ENCODE measurements around the gene PUS1. TPM values are rescaled to one million over a fixed set of nuclear protein-coding genes. Genes with fewer than 3 reads are reported as not detected.
"Not testable (repeated sequence)": the region's sequence is repeated elsewhere in the genome, so short reads cannot be mapped to it uniquely, and the experiment has no call there.

Gene PUS1
- 6.3 and 9.0 TPM in 2 replicates for total RNA-seq (2014; rRNA removed; shearing (Covaris generic))

DNA sequence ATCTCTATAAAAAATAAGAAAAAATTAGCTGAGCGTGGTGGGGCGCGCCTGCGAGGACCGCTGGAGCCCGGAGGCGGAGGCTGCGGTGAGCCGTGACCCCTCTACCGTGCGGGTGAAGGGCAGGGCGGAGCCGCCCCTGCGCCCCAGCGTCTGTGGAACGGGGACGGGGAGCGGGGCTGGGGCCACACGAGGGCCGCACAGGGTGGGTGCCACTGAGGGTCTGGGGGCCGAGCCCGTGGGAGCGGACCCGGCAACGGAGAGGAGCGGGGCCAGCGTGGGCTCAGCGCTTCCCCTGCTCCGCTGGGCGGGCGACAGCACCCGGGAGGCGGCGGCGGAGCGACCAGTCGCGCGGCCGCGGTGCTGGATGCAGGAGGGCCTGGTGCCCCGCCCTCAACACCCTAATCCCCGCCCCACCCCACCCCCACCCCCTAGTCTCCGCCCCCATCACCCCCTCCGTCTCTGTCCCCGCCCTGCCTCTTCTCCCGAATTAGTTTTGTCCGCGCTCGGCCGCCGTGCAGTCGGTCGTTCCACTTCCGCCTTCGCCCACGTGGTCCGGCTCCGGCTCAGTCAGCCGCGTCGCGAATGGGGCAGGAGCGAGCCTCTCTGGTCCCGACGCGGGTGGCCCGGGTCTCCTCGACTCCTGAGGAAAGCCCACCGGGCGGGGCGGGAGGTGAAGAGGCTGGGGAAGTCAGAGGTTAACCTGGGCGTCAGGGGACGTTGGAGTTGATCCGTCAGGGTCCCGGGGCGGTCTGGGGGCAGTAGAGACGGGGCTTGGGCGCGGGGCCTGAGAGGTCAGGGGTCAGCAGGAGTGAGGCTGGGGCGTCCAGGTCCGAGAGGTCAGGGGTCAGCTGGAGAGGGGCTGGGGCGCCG is at the start of gene PUS1:
Gene PUS1 (plus strand): TSS at position 566 of the 870 bp plus-strand sequence. CDS start 447 bp downstream, outside the sequence.
- DNase-seq (ENCODE audit: low spot score): peak; percentile 93

DNA sequence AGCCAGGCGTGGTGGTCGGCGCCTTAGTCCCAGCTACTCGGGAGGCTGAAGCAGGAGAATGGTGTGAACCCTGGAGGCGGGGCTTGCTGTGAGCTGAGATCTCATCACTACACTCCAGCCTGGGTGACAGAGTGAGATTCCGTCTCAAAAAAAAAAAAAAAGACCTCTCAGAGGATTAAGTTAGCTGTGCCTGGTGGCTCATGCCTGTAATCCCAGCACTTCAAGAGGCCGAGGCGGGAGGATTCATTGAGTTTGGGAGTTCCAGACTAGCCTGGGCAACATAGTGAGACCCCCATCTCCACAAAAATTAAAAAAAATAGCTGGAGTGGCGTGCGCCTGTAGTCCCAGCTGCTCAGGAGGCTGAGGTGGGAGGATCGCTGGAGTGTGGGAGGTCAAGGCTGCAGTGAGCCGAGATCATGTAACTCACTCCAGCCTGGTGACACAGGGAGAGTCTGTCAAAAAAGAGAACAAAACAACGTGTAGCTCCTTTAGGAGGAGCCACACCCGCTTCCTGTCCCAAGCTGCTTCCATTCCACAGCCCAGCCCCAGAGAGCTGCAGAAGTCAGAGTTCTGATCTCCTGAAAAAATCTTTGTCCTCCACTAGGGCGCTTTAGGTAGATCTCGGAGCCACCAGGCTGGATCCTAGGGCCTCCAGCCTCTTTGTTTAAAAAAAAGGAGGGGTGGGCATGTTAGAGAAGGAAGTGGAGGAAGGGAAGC is 46.1 kb upstream of the PUS1 start:
- DNase-seq (ENCODE audit: low spot score): no peak

DNA sequence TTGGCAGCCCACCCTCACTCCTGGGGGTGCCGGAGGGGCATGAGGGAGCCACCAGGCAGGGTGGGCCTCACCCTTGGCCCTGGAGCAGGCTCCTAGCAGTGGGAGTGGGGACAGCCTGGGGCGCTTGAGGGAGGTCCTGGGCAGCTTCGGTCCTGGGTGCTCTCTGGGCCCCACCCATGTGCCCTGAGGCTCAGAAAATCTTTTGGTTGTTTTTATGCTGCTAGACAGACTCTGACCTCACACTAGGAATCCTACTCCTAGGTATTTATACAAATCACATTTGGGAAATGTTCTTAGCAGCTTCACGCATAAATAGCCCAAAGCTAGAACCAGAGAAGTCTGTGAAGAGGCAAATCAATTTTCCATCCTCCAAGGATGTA is 45.6 kb upstream of the PUS1 start:
- DNase-seq (ENCODE audit: low spot score): no peak

DNA sequence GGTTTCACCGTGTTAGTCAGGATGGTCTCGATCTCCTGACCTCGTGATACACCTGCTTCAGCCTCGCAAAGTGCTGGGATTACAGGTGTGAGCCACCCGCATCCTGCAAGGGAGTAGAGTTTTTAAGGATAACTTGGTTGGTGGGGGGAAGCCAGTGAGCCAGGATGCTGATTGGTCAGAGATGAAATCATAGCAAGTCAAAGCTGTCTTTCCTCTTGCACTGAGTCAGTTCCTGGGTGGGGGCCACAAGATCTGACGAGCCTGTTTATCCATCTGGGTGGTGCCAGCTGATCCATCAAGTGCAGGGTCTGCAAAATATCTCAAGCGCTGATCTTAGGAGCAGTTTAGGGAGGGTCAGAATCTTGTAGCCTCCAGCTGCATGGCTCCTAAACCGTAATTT is 44.0 kb upstream of the PUS1 start:
- not testable (repeated sequence) for DNase-seq (ENCODE audit: low spot score)

DNA sequence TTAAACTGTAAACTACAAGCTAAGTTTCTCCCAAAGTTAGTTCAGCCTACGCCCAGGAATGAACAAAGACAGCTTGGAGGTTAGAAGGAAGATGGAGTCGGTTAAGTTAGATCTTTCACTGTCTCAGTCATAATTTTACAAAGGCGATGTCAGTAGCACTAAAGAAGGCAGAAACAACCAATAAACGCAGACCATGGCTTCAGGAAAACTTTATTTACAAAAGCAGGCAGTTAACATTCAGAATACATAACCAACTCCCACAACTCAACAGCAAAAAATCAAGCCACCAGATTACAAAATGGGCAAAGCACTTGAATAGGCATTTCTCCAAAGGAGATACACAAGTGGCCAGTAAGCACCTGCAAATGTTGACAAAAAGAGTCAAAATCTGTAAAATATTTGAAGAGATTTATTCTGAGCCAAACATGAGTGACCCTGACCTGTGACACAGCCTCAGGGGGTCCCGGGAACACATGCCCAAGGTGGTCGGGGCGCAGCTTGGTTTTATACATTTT is 43.5 kb upstream of the PUS1 start:
- DNase-seq (ENCODE audit: low spot score): no peak

DNA sequence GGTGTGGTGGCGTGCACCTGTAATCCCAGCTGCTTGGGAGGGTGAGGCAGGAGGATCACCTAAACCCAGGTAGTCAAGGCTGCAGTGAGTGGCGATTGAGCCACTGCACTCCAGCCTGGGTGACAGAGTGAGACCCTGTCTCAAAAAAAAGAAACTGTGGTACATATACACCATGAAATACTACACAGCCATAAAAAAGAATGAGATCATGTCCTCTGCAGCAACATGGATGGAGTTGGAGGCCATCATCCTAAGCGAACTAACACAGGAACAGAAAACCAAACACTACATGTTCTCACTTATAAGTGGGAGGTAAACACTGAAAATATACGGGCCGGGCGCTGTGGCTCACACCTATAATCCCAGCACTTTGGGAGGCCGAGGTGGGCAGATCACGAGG is 37.4 kb upstream of the PUS1 start:
- DNase-seq (ENCODE audit: low spot score): not testable (repeated sequence)

DNA sequence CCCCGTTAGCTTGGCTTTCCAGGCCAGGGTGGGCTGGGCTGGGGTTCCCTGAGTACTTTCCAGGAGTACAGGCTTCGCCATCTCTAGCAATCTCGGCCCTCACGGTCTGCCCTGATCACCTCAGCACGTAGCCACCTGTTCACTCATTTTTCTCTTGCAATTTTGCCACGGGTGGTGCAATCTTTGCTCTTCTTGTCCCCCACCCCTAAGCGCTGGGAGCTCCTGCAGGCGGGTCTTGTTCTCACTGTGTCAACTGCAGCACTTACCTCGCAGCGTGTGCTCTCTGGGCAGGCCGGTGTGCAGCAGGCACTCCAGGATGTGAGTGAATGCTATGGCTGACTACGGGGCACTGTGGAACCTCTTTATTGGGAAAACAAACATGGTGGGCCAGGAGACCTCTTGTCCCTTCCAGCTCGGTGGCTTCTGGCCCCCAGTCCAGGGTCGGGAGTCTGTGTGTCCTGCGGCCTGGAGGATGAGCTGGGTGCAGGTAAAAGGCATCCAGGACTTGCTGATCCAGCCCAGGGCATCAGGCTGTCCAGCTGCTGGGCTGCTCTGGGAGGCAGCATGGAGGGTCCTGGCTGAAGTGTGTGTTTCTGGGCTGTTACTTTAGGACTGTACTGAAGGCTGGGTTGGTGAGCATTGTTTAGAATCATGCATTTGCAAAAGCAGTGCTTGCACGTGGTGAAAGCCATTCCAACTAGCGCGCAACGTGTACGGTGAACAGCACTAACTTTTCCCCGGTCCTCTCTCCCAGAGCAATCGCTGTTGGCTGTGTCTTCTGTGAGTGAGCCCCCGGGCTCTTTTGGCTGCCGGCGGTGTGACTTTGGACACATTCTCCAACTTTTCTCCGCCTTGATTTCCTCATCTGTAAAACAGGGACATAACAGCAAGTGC is 36.1 kb upstream of the PUS1 start:
- no peak for DNase-seq (ENCODE audit: low spot score)

DNA sequence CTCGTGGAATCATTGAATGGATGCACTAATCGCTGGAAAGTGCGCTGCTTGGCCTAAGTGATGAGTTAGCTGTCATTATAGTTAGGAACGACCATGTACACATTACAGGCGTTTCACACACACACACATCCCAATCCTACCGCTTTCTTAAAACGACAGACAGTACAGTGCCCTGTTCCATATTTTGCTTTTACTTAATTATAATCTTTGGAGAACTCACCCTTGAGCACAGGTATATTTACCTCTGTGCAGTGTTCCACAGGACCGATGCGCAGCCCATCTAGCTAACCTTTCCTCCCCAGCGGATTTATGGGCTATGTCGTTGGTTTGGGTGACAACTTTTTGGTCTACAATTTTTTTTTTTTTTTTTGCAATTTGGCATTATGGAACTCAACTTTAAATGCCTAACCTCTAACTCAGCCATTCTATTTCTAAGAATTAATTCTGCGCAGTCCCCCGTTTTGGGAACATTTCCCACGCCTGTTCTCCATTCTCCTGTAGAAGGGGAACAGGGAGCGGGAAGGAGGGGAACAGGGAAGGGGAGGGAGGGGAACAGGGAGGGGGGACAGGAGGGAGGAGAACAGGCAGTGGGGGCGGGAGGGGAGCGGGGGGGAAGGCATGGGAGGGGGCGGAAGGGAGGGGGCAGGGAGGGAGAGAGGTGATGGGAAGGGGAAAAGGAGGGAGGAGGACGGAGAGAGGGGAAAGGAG is 35.3 kb upstream of the PUS1 start:
- no peak for DNase-seq (ENCODE audit: low spot score)

DNA sequence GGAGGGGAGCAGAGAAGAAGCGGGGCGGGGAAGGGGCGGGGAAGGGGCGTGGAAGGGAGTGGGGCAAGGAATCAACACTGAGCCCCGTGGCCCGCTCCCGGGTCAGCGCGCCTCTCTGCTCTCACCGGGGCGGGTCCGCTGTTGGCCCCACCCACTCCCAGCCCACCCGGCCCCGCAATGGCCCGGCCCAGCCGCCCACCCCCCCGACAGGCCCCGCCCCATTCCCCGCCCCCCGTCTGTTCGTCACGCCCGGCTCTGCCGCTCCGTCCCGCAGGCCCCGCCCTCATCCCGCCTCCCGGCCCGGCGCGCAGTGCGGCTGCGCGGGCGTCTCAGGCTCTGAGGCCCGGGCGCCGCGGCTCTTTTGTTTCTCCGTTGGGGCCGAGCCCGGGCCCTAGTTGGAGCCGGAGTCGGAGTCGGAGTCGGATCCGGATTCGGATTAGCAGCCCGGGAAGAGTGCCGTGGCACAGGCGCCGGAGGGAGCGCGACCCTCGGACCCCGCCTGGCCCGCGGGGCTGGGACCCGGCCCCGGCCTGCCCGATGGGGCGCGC is 34.7 kb upstream of the PUS1 start, which contains the start of gene ULK1:
Gene ULK1 (plus strand): TSS at position 310 of the 548 bp plus-strand sequence. CDS start 380 bp downstream, outside the sequence.
- DNase-seq (ENCODE audit: low spot score): peak; percentile 65

DNA sequence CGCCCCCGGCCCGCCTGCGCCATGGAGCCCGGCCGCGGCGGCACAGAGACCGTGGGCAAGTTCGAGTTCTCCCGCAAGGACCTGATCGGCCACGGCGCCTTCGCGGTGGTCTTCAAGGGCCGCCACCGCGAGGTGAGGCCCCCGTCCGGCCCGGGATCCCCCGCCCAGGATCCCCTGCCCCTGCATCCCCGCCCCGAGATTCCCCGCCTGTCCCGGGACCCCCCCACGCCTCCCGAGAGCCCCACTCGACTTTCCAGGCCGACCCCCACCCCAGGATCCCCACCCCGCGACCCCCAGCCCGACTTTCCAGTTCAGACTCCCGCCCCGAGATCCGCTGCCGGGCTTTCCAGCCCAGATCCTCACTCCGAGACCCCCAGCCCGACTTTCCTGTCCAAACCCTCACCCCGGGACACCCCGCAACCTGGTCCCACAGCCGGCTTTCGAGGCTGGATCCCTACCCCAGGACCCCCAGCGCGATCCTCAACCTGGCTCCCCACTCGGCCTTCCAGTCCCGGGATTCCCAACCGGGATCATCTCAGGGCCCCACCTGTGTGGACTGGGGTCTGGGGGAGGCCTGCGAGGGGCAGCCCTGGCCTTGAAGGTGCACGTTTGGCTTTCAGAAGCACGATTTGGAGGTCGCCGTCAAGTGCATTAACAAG is 34.0 kb upstream of the PUS1 start:
- no peak for DNase-seq (ENCODE audit: low spot score)

DNA sequence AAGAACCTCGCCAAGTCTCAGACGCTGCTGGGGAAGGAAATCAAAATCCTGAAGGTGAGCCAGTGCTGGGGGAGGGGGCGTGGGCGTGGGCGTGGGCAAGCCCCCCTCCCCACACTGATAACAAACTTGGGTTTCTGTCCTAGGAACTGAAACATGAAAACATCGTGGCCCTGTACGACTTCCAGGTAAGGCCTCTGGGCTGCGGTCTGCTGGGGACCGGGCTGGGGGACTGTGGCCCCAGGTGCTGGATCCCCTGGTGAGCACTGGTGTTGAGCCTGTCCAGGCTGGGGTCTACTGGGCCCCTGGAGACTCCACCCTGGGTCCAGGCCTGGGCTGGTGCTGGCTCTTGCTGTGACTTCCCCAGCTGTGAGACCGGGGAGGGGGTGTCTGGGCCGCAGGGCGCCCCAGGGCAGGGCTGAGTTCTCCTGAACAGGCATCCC is 33.4 kb upstream of the PUS1 start:
- no peak for DNase-seq (ENCODE audit: low spot score)

DNA sequence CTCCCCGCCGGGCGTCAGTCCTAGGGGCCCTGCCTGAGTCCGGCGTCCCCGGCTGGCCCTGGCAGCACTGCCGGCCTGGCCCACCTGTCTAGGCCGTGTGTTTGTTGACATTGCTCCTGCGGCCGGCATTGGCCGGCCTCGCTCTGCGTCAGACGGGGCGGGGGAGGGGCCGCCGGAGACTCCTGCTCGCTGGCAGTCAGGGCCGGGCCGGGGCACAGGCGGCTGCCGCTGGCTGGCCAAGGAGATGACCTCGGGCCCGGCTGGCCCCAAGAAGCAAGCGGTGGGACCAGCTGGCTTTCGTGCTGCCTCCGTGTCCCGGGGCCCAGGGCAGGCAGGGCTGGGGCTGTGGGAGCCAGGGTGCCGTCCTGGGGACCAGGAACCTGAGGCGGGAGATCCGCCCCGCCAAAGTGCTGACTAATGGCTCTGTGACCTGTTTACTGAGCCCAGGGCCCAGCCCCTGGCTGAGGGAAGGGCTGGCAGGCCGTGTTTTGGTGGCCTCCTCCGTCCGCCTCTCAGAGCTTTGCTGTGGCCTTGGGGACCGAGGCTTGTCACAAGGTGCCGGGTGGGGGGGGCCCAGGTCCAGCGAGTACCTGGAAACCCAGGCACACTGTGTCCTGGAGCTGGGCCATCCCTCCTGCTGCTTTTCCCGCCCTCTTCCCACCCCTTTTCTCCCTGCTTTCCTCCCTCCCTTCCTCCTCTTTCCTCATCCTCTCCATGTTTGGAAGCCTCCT is 32.8 kb upstream of the PUS1 start:
- peak; percentile 88 for DNase-seq (ENCODE audit: low spot score)

DNA sequence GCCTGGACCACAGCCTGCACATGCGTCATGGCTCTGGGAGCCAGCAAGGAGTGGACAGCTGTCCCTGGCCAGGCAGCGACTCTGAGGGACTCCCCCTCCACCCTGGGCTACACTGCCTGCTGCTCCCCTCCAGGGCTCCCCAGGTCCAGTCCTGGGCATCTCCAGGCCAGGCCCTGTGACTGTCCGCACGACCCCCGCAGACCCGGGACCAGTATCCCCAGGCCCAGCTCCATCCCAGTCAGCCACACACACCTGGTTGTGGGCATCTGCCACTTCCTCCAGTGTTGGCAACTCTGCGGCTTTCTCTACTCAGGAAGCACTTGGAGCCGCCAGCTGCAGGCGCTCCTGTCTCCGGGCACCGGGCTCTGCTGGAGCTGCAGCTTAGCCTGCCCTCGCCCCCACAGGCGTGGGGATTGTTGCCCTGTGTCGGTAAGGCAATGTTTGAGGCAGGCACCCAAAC is 32.2 kb upstream of the PUS1 start:
- no peak for DNase-seq (ENCODE audit: low spot score)

DNA sequence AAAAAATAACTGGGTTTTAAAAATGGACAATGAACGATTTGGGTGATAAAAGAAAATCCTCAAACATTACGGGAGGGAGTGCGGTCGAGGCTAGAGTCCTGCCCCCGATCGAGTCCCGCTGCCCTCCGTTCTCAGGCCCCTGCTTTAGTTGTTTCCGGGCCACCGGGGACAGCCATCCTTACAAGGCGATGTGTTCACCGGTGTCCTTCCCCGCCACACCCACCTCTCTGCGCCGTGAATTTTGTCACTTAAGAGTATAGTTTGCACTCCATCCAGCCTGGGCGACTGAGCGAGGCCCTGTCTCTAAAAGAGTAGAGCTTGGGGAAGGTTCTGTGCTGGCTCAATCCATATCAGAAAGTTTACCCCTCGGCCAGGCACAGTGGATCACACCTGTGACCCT is 31.8 kb upstream of the PUS1 start:
- DNase-seq (ENCODE audit: low spot score): no peak

DNA sequence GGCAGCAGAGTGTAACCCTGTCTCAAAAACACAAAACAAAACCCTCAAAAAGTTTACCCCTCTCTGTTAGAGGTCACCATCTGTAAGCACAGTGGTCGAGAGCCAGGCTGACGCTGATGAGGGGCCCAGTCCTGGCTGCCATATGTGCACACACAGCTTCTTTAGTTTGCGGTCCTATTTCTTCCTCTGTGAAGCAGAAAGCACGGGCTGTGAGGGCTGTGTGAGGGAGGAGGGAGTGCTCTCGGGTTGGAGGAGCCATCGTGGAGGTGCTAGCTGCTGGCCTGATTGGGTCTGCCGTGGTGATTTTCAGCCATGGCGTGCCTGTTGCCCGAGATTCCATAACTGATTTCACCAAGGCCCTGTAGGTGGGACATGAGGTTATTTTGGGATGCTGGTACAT is 31.2 kb upstream of the PUS1 start:
- DNase-seq (ENCODE audit: low spot score): no peak

DNA sequence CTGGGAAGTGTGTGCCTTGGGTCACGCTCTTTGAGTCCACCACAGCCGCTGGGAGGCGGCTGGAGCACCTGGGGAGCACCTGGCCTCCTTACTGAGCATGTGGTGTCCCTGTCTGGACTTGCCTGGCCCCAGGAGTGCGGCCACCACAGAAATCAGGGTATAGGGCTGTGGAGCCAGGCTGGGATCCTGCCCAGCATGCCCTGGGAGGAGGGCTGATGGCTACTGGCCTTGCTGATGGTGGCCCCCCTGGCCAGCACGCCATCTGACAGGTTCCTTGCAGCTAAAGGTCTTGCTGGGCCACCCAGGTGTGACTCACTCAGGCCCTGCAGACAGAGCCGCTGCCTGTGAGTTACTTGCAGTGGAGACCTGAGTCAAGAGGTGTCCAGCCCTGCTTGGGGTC is 28.7 kb upstream of the PUS1 start:
- DNase-seq (ENCODE audit: low spot score): no peak

DNA sequence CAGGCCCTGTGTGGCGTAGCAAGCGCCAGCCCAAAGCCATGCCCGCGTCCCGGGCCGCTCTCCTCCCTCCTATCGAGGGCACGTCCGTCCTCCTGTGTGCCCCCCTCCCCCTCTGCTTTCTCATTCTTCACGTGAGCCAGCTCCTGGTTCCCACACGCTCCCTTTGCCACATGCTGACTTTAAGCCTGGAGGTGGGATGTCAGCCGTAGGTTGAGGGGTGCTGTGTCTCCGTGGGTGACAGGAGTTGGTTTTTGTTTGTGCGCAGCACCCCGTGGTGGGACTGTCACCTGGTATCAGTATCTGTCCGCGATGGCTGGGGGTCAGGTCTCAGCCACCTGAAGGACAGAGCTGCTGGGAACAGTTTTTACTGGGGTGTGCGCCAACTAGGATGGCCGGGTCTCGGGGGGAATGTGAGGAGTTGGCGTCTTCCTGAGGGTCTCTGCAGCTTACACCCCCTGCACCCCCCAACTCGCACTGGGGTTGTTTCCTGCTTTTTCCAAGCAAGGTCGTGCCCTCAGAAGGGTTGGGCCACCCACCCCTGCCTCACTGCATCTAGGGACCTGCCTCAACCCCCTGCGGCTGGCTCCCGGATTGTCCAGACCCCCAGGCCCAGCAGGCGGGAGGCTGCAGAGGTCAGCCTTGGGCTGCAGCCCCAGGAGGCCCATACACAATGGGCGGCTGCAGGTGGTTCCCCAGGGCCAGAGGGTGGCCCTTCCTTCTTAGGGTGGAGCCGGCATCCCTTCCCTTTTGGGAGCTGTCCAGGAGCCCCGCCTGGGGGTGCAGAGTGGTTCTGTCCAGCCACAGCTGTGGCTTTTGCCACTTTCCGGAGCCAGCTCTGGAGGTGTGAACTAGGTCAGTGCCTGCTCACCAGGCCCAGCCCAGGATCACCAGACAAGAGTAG is 27.4 kb upstream of the PUS1 start:
- no peak for DNase-seq (ENCODE audit: low spot score)

Measured in H4 (cell line).